Measurements from ENCODE around the gene SENP8. TPM values are rescaled to one million over a fixed set of nuclear protein-coding genes. Genes with fewer than 3 reads are reported as not detected.
A peak's percentile ranks its signal among the peaks of the same experiment; 100 is the strongest.

SENP8 gene
- total and polyA plus RNA-seq, 2 of the 13 experiments (the other 11 are each of a cell fraction or from before 2014, with no cell fraction given), result 2.7 to 3.0 TPM

- Histone ChIP-seq H3K9me3 (ENCODE audit: low read length) (no peaks in the 10 kb centered on the region), H3K4me2 (ENCODE audit: low read depth, low read length) (no peak overlapping the region), H3K4me3 (replicated peaks in 1 of 3; ENCODE audit: insufficient read depth in 1 of 3, low read depth in 2 of 3, low read length in 3 of 3) (no peak overlapping the region), H4K20me1 (ENCODE audit: insufficient read depth, low read length) (no peaks in the 10 kb centered on the region), H3K27me3 (ENCODE audit: control insufficient read depth in 1 of 2, insufficient read depth in 2 of 2, low read length in 2 of 2) (no peaks in the 10 kb centered on the region), H3K27ac (ENCODE audit: extremely low read length, insufficient read depth, low read length) (no peak overlapping the region), H3K36me3 (replicated peaks in 1 of 2; ENCODE audit: control insufficient read depth in 1 of 2, insufficient read depth in 2 of 2, low read length in 2 of 2) (no peaks in the 10 kb centered on the region), H3K79me2 (ENCODE audit: insufficient read depth, low read length) (no peaks in the 10 kb centered on the region), H3K9ac (ENCODE audit: insufficient read depth, low read depth, low read length) (no peak overlapping the region), H3K4me1 (ENCODE audit: insufficient read depth, low read length) (peaks cover 16% of the 10 kb centered on the region; the same call in 1 of the 2 replicates), H2AFZ (ENCODE audit: low read length) (no peak overlapping the region)
- DNase-seq (ENCODE audit: low spot score), result no peak
- no peak for ATAC-seq
- WGBS (ENCODE audit: low lambda C conversion rate), result 74% methylated on average over 4 of the region's 4 CpGs
- intact Hi-C loops (cut with micrococcal nuclease; ENCODE audit: unreplicated experiment), result no loop called here
- in situ Hi-C loops (cut with HindIII; ENCODE audit: extremely low pct_ligation_motif_present, low pct_unique_long_range_greater_than_20kb), result no loop called here
- no peak for TF ChIP-seq ZNF343 (CRISPR knock-in tag; IDR thresholded peaks at IDR 0.05)
- TF ChIP-seq, protein P1, sequence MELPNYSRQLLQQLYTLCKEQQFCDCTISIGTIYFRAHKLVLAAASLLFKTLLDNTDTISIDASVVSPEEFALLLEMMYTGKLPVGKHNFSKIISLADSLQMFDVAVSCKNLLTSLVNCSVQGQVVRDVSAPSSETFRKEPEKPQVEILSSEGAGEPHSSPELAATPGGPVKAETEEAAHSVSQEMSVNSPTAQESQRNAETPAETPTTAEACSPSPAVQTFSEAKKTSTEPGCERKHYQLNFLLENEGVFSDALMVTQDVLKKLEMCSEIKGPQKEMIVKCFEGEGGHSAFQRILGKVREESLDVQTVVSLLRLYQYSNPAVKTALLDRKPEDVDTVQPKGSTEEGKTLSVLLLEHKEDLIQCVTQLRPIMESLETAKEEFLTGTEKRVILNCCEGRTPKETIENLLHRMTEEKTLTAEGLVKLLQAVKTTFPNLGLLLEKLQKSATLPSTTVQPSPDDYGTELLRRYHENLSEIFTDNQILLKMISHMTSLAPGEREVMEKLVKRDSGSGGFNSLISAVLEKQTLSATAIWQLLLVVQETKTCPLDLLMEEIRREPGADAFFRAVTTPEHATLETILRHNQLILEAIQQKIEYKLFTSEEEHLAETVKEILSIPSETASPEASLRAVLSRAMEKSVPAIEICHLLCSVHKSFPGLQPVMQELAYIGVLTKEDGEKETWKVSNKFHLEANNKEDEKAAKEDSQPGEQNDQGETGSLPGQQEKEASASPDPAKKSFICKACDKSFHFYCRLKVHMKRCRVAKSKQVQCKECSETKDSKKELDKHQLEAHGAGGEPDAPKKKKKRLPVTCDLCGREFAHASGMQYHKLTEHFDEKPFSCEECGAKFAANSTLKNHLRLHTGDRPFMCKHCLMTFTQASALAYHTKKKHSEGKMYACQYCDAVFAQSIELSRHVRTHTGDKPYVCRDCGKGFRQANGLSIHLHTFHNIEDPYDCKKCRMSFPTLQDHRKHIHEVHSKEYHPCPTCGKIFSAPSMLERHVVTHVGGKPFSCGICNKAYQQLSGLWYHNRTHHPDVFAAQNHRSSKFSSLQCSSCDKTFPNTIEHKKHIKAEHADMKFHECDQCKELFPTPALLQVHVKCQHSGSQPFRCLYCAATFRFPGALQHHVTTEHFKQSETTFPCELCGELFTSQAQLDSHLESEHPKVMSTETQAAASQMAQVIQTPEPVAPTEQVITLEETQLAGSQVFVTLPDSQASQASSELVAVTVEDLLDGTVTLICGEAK (IDR thresholded peaks at IDR 0.05), result no peak; the same call in 1 of the 2 replicates
- TF ChIP-seq, protein P1 (CRISPR knock-in tag; IDR thresholded peaks at IDR 0.05), result peak; percentile 65; the same call in 1 of the 2 replicates
- TF ChIP-seq RAD21 (CRISPR knock-in tag; IDR thresholded peaks at IDR 0.05), result no peak
- TF ChIP-seq, protein P2, sequence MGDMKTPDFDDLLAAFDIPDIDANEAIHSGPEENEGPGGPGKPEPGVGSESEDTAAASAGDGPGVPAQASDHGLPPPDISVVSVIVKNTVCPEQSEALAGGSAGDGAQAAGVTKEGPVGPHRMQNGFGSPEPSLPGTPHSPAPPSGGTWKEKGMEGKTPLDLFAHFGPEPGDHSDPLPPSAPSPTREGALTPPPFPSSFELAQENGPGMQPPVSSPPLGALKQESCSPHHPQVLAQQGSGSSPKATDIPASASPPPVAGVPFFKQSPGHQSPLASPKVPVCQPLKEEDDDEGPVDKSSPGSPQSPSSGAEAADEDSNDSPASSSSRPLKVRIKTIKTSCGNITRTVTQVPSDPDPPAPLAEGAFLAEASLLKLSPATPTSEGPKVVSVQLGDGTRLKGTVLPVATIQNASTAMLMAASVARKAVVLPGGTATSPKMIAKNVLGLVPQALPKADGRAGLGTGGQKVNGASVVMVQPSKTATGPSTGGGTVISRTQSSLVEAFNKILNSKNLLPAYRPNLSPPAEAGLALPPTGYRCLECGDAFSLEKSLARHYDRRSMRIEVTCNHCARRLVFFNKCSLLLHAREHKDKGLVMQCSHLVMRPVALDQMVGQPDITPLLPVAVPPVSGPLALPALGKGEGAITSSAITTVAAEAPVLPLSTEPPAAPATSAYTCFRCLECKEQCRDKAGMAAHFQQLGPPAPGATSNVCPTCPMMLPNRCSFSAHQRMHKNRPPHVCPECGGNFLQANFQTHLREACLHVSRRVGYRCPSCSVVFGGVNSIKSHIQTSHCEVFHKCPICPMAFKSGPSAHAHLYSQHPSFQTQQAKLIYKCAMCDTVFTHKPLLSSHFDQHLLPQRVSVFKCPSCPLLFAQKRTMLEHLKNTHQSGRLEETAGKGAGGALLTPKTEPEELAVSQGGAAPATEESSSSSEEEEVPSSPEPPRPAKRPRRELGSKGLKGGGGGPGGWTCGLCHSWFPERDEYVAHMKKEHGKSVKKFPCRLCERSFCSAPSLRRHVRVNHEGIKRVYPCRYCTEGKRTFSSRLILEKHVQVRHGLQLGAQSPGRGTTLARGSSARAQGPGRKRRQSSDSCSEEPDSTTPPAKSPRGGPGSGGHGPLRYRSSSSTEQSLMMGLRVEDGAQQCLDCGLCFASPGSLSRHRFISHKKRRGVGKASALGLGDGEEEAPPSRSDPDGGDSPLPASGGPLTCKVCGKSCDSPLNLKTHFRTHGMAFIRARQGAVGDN (CRISPR knock-in tag; IDR thresholded peaks at IDR 0.05), result no peak
- POLR2A ChIA-PET, result interaction anchor here (0.9 to 1.1 kb wide), 2 partner anchors 10 to 12 kb away, joined by 3 read pairs; partner anchors contain the start of genes MYO9A and SENP8
- no TSS peak for BruUV-seq (replicated peaks)
- CTCF ChIA-PET (ENCODE audit: low intra/inter-chr PET ratio, low total read pairs), result no interaction called here
- no peak for FAIRE-seq
These were observed 12.1 kb downstream of the SENP8 start for GRCh38 chr15:72130272-72130671.

All from HepG2 (cell line).